B cell (primary cell): ENCODE data around the gene EIF3I. TPM values are rescaled to one million over a fixed set of nuclear protein-coding genes. Genes with fewer than 3 reads are reported as not detected.

Experiments used
- ATAC-seq: fragments of 200-7000 bp; cut with Tn5 transposase; one replicate; pipeline ENCODE4 v1.10.0; 2021; ENCODE audit warnings: low read depth, mild to moderate bottlenecking, moderate number of reproducible peaks, moderate library complexity
- CTCF ChIA-PET: fragments of 350-600 bp; sonication (Branson Sonifier 250); formaldehyde crosslinking; loops from one replicate; lab custom pipeline; 2021; ENCODE audit warnings: antibody characterized with exemption, inconsistent platforms; lab: Charles Lee
- POLR2A ChIA-PET: fragments of 350-600 bp; sonication (Branson Sonifier 250); formaldehyde crosslinking; loops from one replicate; lab custom pipeline; 2021; ENCODE audit warnings: antibody characterized with exemption; lab: Charles Lee
- DNase-seq: peaks from one replicate; pipeline ENCODE4 v3.0.0; 2013
- H2AFZ ChIP-seq: 2 replicates; pipeline ENCODE4 v1.6.1; 2012; ENCODE audit warnings: mild to moderate bottlenecking, low read depth, low read length; ENCODE audit not compliant: insufficient read depth, poor library complexity, severe bottlenecking
- H3K27ac ChIP-seq, 2 donors: 1 replicate in 1 of 2; 2 replicates in 1 of 2; pipeline ENCODE4 v1.5.1; 2012 to 2013; ENCODE audit warnings: low read length in 2 of 2, mild to moderate bottlenecking in 2 of 2, moderate library complexity in 1 of 2
- H3K27me3 ChIP-seq, 4 experiments: fragments of 200-600 bp in 1 of 4; sonication (generic) in 1 of 4; replicated peaks in 1 of 4; 1 replicate in 2 of 4; 2 replicates in 2 of 4; pipeline versions ENCODE4 v1.6.1 to v1.7.0; 2013 to 2016; ENCODE audit warnings: low read length in 3 of 4, mild to moderate bottlenecking in 2 of 4, mixed read lengths in 1 of 4, moderate library complexity in 1 of 4; ENCODE audit not compliant: insufficient read depth in 4 of 4, control insufficient read depth in 3 of 4; ENCODE audit errors: control extremely low read depth in 1 of 4
- H3K36me3 ChIP-seq, 2 experiments: replicated peaks in 1 of 2; 1 replicate in 1 of 2; 2 replicates in 1 of 2; pipeline versions ENCODE4 v1.6.1 to v1.7.1; 2013; ENCODE audit warnings: low read length in 1 of 2; ENCODE audit not compliant: insufficient read depth in 2 of 2, control insufficient read depth in 1 of 2; ENCODE audit errors: control extremely low read depth in 1 of 2, extremely low read depth in 1 of 2
- H3K4me1 ChIP-seq, 2 donors: fragments of 200-600 bp in 1 of 2; sonication (generic) in 1 of 2; 1 replicate in 1 of 2; 2 replicates in 1 of 2; pipeline versions ENCODE4 v1.5.1 to v1.6.1; 2013 to 2017; ENCODE audit warnings: low read length in 2 of 2; ENCODE audit not compliant: control insufficient read depth in 2 of 2, insufficient read depth in 2 of 2
- H3K4me2 ChIP-seq: replicated peaks from 2 replicates; pipeline ENCODE3; 2012; ENCODE audit warnings: mild to moderate bottlenecking, low read depth, low read length; ENCODE audit not compliant: poor library complexity, severe bottlenecking
- H3K4me3 ChIP-seq, 5 experiments: fragments of 200-600 bp in 1 of 5; sonication (generic) in 1 of 5; 1 replicate in 3 of 5; 2 replicates in 2 of 5; pipeline versions ENCODE4 v1.5.1 to v1.7.0; 2011 to 2016; ENCODE audit warnings: low read length in 4 of 5, mild to moderate bottlenecking in 4 of 5, low read depth in 2 of 5, control low read depth in 1 of 5, moderate library complexity in 1 of 5; ENCODE audit not compliant: insufficient read depth in 1 of 5; ENCODE audit errors: control extremely low read depth in 1 of 5, extremely low read depth in 1 of 5
- H3K79me2 ChIP-seq: fragments of 200-600 bp; sonication (generic); one replicate; pipeline ENCODE4 v1.6.0; 2016; ENCODE audit warnings: low read length; ENCODE audit not compliant: control insufficient read depth, insufficient read depth
- H3K9ac ChIP-seq: fragments of 200-600 bp; sonication (generic); 2 replicates; pipeline ENCODE4 v1.6.1; 2017; ENCODE audit warnings: mild to moderate bottlenecking, low read length, moderate library complexity
- H3K9me3 ChIP-seq, 3 donors: one replicate each; pipeline versions ENCODE4 v1.6.1 to v1.7.1; 2013; ENCODE audit warnings: low read length in 2 of 3; ENCODE audit not compliant: control insufficient read depth in 2 of 3, insufficient read depth in 1 of 3; ENCODE audit errors: control extremely low read depth in 1 of 3
- H4K20me1 ChIP-seq: 2 replicates; pipeline ENCODE4 v1.6.0; 2012; ENCODE audit warnings: mild to moderate bottlenecking, low read length; ENCODE audit not compliant: insufficient read depth, control insufficient read depth, poor library complexity, severe bottlenecking
- H3K27ac Mint-ChIP-seq: one replicate; pipeline ENCODE4 v1.8.0; 2021; ENCODE audit warnings: mixed read lengths
- H3K27me3 Mint-ChIP-seq: one replicate; pipeline ENCODE4 v1.8.0; 2021; ENCODE audit warnings: mixed read lengths
- H3K4me1 Mint-ChIP-seq: one replicate; pipeline ENCODE4 v1.8.0; 2021; ENCODE audit warnings: mixed read lengths
- H3K4me3 Mint-ChIP-seq: one replicate; pipeline ENCODE4 v1.8.0; 2021; ENCODE audit warnings: mixed read lengths
- H3K9me3 Mint-ChIP-seq: one replicate; pipeline ENCODE4 v1.8.0; 2022; ENCODE audit warnings: mixed read lengths; ENCODE audit not compliant: insufficient read depth
- CTCF ChIP-seq: fragments of 200-600 bp; IDR thresholded peaks from one replicate; pipeline ENCODE4 v1.8.0; 2022; ENCODE audit warnings: antibody characterized with exemption, mild to moderate bottlenecking
- EZH2 ChIP-seq: IDR thresholded peaks from 2 replicates; pipeline ENCODE4 v1.6.1; 2012; ENCODE audit warnings: borderline replicate concordance, low read depth, mild to moderate bottlenecking, moderate library complexity, low read length; ENCODE audit not compliant: insufficient read depth, poor library complexity, severe bottlenecking
- WGBS: methylation state at CpG from one replicate; pipeline ENCODE4 v1.1.5; 2013; ENCODE audit warnings: missing lambda C conversion rate; ENCODE audit not compliant: insufficient coverage; 5-methylcytosine and 5-hydroxymethylcytosine counted together
- intact Hi-C: fragments of 100-400 bp; cut with micrococcal nuclease; formaldehyde crosslinking; loops from one replicate; pipeline ENCODE4 v1.10.0; 2022
- polyA plus RNA-seq: library from polyadenylated mRNA; depleted of rRNA; stranded (reverse); fragments of >200 nt; gene quantifications from 2 replicates; pipeline ENCODE4 v1.2.3, GENCODE V29; 2012
- total RNA-seq, 2 donors: library from RNA; stranded (reverse); fragments of 120-200 nt in 1 of 2; gene quantifications; 1 replicate in 1 of 2; 2 replicates in 1 of 2; pipeline versions ENCODE4 v1.2.3 to v1.2.4, GENCODE V29; 2013 to 2022

EIF3I gene
- total and polyA plus RNA-seq, 2 donors (not counting 1 experiment from before 2014, with no cell fraction given) = 87.0 to 130 TPM

- DNase-seq = no peak
- Histone ChIP-seq H3K4me2 (no peak overlapping the region), H4K20me1 (no peaks in the 10 kb centered on the region), H3K36me3 (peaks cover 4 to 57% of the 10 kb centered on the region in 2 experiments), H3K9ac (no peak overlapping the region), H3K27me3 (no peaks in the 10 kb centered on the region), H3K27ac (no peak overlapping the region), H3K9me3 (no peaks in the 10 kb centered on the region), H3K4me1 (peaks cover 0 to 18% of the 10 kb centered on the region in 2 donors), H3K79me2 (no peaks in the 10 kb centered on the region), H3K4me3 (no peak overlapping the region), H2AFZ (no peak overlapping the region)
- TF ChIP-seq CTCF = no peak
- no peak for TF ChIP-seq EZH2
- no peak for ATAC-seq
- H3K4me3 Mint-ChIP-seq = no peak overlapping the region
- peak overlapping the region; percentile 24 for H3K27ac Mint-ChIP-seq
- no peaks in the 10 kb centered on the region for H3K9me3 Mint-ChIP-seq
- CTCF ChIA-PET = interaction anchor here (0.8 to 1.2 kb wide), 2 partner anchors 88 to 159 kb away, joined by 3 read pairs; partner anchors contain the start of gene KPNA6
- intact Hi-C loops = no loop called here
- no peaks in the 10 kb centered on the region for H3K27me3 Mint-ChIP-seq
- peaks cover 9% of the 10 kb centered on the region for H3K4me1 Mint-ChIP-seq
- POLR2A ChIA-PET = interaction anchor here (0.7 kb wide), 1 partner anchor 20 kb away, joined by 5 read pairs; no protein-coding TSS in a partner anchor
These were observed 26.0 kb upstream of the EIF3I start for GRCh38 chr1:32195972-32196823.

GRCh38 chr1:32197074-32197473 lies 25.1 kb upstream of the EIF3I start:
- no peak overlapping the region for H3K4me3 Mint-ChIP-seq
- intact Hi-C loops = no loop called here
- no CpG with 5 or more reads among the region's 1 CpG for WGBS
- no peaks in the 10 kb centered on the region for H3K27me3 Mint-ChIP-seq
- no peak overlapping the region for H3K4me2 ChIP-seq
- H3K9ac ChIP-seq = no peak overlapping the region
- peaks cover 8 to 26% of the 10 kb centered on the region in 2 donors for H3K4me1 ChIP-seq
- ATAC-seq (no peak), DNase-seq (no peak)
- H3K9me3 Mint-ChIP-seq = no peaks in the 10 kb centered on the region
- H3K4me1 Mint-ChIP-seq = peaks cover 18% of the 10 kb centered on the region
- no peaks in the 10 kb centered on the region for H3K79me2 ChIP-seq
- ChIA-PET CTCF (interaction anchor here (0.8 to 1.2 kb wide), 3 partner anchors 18 to 158 kb away, joined by 3 to 8 read pairs (median 3); partner anchors contain the start of gene KPNA6), POLR2A (no interaction called here)
- peaks cover 4 to 48% of the 10 kb centered on the region in 2 experiments for H3K36me3 ChIP-seq
- H3K9me3 ChIP-seq = no peaks in the 10 kb centered on the region
- H3K27ac ChIP-seq = no peak overlapping the region
- no peak overlapping the region for H2AFZ ChIP-seq
- H3K27ac Mint-ChIP-seq = peak overlapping the region; percentile 24
- H4K20me1 ChIP-seq = no peaks in the 10 kb centered on the region
- no peak for TF ChIP-seq EZH2
- no peak for TF ChIP-seq CTCF
- no peaks in the 10 kb centered on the region for H3K27me3 ChIP-seq
- H3K4me3 ChIP-seq = no peak overlapping the region
